CD4-positive, alpha-beta T cell treated with Interleukin-10 for 1 hour (primary cell): ENCODE results near the gene SDF2.
A peak's percentile ranks its signal among the peaks of the same experiment; 100 is the strongest.

Source experiments
- DNase-seq: peaks from one replicate; pipeline ENCODE4 v3.0.0-alpha.2; 2020

SDF2 gene, protein sequence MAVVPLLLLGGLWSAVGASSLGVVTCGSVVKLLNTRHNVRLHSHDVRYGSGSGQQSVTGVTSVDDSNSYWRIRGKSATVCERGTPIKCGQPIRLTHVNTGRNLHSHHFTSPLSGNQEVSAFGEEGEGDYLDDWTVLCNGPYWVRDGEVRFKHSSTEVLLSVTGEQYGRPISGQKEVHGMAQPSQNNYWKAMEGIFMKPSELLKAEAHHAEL

DNA sequence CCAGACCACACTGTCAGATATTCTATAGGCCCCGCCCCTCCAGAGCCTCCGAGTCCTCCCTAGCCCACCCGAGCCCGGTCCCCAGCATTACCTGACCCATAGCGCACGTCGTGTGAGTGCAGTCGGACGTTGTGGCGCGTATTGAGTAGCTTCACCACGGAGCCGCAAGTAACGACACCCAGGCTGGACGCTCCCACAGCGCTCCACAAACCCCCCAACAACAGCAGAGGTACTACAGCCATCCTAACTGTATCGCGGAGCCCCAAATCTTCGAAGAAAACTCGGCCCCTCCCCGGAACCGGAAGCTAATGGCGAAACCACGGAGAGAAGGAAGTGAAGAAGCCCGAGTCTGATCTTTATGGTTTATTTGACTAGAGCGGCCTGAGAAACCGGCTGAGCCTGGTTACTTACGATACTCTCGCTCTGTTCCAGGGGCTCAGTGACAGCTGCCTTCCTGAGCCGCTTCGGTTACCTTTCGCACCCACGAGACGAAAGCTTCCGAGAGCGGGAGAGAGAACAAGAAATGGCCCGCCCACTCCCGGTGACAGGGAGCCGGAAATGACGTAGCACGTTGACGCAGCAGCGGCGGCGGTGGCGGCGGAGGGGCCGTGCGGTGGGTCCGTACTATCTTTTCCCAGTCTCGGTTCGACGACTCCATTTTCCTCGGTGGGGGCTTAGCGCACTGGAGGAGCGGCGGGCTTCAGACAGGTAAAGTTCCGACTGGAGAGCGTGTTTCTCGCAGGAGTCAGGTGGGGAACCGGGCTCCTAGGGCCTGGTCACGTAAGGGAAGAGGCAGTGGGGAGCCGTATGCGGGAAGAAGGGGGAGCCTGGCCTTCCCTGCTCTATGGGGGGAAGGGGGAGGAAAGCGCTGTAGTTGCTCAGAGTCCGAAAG is at the start of gene SDF2, which contains the start of gene SUPT6H:
Gene SDF2, minus strand, starts transcription at position 272 of the 892 bp plus-strand sequence. Its CDS starts 30 bp downstream, at position 242.
Gene SUPT6H, plus strand, starts transcription at position 571 of the 892 bp plus-strand sequence. CDS start 11,197 bp downstream, outside the sequence.
- peak; percentile 93 for DNase-seq

DNA sequence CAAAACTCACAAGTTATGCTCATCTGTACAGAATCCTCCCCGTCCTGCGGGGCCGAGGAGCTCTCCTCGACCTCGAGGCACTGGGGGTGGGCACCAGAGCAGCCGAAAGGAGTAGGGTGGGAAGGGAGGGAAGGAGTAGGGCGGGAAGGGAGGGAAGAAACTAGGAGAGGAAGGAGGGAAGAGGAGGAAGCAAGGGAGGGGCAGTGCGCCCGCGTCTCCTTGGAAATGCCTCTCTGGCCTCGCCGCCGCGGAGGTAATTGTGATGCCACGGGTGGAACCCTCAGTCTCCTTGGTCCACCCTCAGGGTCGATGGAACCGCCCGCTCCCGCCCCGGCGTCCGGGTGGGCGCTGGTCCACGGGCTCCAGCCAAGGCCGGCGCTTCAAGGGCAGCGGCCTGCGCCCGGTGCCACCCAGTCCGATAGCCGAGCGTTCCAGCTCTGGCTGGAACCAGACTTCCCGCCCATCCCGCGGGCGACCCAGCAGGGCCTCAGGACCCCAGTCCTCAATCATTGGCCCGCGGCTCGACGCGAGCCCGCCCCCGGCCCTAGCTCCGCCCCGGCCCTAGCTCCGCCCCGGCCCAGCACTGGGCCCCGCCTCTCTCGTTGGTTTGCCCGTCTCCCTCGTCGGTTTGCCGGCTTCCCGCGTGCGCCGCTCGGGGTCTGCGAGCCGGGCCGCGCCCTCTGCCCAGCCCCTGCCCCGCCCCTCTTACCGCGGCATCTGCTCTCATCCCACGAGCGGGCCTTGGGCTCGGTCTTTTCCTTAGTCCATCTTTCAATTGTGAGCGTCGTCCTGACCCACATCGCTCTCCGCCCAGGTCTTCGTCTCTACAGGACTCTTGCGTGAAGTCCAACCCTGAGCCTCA is 49.4 kb upstream of the SDF2 start:
- DNase-seq = peak; percentile 94

DNA sequence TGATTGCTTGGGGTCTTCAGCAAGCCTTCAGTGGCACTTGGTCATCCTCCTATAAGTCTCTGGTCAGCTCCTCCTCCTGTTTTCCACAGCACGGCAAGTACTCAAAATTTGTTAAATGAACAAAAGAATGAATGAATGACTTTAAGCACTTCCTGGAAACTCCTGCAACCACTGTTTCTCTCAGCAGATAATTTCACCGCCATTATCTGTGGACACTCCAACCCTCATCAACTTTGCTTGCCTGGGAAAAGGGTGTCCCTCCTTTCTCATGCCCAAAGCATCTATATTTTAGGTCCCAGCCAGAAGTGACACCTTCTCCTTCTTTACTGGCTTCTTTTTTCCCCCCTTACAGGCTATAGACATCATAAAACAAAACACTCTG is 45.6 kb upstream of the SDF2 start:
- no peak for DNase-seq

DNA sequence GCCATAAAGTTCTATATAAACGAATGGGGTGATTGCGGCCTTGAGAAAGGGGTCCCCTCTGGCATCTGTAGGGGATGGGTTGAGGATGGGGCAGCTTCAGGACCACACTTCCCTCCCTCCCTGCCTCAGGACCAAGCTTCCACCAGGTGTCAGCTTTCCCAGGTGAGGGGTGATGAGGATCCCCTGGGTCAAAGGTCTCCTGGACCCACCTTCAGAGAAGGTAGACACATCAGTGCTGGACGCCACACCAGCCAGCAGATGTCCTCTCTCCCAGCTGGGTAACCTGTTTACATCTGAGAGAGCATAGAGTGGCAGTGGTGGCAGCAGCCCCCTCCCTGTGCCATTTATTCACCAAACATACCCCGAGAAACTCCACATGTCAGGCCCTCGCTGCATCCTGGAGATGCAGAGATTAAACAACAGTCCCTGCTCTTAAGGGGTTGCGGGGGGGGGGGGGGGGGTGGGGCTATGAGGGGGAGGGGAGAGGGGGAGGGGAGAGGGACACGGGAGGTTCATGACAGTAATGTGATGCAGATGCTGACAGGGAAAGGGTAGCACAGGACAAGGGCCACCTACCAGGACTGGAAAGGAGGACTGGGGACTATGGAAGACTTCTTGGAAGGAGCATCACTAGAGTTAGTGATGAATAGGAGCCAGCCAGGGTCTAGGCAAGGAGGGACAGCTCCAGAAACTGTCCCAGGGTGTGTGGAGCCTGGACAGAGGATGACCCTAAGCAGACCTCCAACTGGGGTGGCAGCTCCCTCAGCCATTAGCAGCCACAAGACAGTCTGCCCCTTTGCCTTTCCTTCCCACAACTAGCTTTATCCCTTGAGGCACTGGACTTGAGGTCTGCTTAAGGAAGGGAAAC is 45.0 kb upstream of the SDF2 start:
- DNase-seq = no peak

DNA sequence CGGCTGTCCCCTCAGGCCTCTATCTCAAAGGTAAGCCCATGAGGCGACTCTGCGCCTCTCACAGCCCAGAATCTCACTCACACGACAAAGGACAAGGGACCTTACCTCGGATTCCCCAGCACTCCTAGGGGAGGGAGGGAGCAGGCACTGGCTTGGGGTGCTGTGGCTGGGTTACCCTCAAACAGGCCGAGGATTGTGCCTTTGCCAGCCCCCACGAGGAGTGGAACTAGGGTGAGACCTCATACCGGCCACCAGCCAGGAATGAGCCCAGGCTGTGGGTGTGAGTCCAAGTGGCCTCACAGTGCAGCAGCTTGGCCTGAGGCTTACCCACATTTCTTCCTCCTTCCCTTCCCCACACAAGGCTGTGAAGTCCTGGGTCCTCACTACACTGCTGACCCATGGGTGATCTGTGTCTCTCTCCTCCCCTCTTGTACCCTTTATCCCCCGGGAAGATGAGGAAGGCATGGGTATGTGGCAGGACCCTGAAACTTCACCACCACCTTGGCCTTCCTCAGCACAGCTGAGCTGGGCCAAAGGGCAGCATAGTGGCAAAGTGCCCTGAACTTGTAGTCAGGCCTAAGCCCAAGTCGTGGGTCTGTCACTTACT is 44.1 kb upstream of the SDF2 start:
- DNase-seq = no peak

DNA sequence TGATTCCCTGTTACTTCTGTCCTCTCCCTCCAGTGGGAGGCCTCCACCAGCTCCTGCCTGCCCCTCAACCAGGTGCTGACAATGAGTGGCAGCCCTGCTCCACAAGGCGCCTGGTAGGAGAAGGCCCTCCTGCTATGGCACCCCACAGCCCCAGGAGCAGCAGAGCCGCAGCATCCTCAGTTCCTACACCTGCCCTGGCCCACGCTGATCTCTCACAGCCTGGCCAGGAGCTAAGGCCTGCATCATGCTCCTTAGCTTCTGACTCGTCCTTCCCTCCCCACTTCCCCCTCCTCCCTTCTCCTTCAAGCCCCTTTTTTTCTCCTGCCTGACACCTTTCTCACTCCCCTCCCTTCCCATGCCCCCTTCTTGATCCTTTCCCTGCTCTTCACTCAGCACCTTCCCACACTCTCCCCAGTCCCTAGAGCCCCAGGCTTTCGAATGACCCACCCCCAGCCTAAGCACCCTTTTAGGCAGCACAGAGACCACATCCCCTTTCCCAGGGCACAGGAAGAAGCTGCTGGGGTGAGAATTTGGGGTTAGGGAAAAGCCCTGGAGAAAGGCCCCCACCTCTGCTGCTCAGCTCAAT is 43.5 kb upstream of the SDF2 start:
- DNase-seq = no peak

DNA sequence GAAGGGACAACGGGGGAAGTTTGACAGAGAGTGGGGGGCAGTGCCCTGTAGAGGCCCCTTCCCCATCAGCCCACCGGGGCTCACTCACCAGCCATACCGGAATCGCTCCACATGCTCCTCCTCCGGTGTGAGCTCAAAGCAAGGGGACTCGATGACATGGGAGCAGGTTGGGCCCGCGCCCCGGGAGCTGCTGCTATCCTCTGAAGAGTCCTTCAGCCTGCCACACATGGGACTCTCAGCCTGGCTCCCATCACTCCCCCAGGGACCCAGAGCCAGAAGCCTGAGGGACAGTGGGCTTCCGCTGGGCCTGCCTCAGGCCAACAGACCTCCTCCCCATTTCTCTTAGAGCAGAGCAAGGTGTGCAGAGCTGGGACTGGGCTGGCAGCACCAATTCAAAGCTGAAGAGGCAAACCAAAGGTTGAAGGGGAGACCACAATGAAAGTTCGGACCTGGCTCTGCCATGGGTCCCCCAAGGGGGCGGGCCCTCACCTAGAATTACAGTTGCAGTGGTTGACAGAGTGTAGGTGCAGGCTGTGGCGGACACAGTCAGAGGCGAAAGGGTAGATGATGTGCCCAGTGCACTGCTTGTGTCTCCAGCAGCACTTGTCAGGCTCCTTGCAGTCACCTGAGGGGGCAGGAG is 42.6 kb upstream of the SDF2 start:
- DNase-seq = no peak

DNA sequence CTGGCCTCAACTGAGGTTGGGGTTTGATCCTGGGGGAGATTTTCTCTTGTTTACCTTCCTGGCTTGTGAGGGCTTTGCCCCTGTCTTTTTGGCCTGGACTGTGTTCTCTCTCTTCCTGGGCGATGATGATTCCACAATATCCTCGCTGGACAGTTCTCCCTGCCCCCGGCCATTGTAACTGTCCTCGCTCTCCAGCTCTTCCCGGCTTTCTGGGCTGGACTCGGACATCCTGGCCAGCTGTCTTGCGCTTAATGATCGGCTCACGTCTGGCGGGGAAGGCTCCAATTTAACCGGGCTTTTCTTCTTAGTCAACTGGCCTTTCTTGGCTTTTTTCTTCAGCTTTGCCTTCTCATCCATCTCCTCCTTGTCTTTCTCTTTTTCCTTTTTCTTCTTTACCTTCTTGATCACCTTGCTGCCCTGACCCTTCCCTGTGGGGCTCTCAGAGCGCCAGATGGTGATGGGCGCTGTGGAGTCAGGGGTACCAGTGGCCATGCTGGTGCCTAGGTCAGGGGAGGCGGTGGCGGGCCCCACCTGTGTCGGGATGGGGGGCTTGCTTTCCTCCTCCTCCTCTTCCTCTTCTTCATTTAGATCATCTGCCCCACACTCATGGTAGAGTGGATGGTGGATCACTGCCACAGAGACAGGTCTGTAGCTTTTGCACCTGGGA is 42.0 kb upstream of the SDF2 start:
- no peak for DNase-seq

DNA sequence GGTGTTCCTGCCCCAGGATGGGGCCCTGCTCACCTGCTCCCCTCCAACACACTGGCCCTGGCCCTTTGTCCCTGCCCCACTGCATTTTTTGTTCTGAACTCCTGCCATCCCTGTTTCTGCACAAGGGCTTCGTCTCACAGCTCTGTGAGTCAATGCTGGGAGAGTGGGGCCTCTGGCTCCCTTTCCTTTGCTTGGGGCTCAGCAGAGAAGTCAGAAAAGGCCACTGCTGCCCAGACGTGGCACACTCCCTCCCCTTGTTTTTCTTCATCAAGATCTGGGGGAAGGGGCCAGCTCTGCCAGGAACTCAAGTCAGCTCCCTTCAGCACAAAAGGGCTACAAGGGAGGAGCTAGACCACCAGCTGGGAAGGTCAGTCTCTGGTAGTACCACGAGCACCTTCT is 41.0 kb upstream of the SDF2 start:
- DNase-seq = no peak

DNA sequence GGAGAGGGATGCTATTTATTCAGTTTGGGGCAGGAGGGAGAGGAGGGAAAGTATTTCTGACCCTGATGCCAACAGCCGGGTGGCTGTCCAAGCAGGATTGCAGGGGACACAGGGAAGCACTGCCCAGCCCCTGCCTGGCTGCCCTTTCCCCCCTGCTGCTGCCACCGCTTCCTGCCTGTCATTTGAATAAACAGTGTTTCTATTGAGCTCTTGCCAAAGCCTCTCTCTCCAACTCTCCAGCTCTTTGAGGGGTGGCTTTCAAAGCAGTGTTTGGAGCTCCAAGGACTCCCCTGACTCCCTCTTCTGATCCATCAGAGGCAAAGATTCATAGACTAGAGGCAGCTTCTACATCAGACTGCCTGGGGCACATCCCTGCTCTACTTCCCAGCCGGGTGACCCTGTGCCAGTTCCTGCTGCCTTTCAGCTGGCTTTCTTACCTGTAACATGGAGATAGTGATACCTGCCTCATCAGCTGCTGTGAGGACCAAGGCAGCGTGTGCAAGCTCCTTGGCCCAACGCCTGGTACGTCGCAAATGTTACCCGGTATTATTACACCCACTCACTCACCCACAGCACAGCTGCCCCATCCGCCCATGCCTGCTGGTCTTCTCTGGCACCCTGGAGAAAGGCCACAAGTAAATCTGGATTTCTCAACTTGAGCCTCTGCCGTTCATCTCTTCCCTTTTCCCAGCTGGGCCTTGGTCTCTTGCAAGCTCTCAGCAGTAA is 40.5 kb upstream of the SDF2 start:
- no peak for DNase-seq

DNA sequence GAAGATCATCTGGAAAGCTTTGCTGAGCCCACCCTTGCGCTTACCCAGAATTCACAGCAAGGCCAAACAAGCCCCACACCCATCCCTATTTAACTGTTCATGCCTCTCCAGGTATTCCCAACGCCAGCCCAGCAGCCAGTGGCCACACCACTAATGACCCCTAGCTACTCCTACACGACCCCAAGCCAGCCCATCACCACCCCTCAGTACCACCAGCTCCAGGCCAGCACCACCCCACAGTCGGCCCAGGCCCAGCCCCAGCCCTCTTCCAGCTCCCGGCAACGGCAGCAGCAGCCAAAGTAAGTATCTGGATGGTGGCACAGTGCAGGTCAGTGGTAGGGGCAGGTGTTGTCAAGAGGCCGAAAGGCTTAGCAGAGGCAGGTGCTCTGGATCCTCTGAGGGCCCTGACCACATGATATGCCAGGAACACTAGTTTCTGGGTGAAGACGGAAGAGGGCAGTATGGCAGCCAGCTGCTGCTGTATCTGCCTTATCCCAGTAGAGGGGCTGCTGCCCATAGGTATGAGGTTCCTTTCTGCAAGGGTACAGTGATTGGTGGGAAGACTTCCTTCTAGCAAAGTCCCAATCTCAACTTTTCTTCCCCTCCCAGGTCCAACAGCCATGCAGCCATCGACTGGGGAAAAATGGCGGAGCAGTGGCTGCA is 39.3 kb upstream of the SDF2 start:
- DNase-seq = no peak

DNA sequence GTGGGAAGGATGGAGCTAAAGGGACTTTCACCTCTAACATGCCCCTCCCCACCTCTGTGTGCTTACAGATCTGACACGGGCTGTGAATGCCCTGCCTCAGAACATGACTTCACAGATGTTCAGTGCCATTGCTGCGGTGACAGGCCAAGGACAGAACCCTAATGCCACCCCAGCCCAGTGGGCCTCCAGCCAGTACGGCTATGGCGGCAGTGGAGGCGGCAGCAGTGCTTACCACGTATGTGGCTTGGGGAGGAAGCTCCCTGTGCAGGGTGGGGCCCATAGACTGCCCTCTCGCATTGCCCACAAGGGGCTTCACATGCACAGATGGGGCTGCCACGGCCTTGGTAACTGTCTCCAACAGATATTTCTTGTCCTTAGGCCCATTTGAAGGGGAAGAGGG is 38.6 kb upstream of the SDF2 start:
- DNase-seq = no peak

DNA sequence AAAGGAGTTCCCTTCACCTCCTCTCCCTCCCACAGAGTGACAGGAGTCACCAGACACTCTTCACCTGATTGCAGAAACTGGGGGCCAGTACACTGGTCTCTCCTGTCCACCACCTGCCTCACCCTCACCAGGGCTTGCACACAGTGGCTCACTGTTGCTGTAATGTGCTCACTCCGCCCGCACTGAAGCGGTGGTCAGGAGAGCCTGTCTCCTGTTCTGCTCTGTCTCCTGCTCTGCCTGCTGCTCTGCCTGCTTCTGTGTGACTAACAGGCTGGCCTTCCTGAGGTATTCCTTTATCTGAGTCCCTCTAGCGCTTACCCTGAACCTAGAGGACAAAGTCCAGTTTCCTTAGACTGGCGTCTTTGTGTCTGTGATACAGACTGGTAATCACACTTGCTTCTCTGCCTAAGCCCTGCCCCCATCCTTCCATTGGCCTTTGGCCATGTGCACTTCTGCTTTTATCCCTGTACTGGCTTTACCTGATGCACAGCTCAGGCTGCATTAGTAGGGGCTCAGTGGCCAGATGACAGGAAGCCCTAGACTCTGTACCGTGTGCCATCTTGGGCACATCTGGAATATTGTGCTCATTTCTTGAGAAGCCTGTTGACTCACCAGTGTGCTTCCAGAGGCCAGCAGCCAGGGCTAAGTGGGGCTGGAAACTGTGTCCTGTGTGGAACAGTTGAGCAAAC is 36.7 kb upstream of the SDF2 start:
- no peak for DNase-seq

DNA sequence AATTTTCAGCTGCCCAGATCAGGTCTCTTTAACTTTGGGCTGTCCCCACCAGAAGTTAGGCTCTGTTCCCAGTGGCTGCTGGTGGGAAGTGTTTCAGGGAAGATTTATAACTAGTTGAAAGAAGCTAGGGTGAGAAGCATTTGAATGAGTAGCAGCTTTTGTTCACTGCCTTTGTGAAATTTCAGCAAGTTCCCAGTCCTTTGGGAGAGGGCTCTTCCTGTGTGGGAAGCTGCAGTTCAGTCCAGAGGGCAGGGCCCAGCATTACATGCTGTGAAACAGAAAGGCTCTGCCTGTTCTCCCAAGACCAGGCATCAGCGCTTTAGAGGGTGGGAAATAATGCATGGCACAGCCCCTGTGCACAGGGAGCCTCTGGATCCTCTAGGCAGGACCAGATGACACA is 32.2 kb upstream of the SDF2 start:
- DNase-seq = no peak

DNA sequence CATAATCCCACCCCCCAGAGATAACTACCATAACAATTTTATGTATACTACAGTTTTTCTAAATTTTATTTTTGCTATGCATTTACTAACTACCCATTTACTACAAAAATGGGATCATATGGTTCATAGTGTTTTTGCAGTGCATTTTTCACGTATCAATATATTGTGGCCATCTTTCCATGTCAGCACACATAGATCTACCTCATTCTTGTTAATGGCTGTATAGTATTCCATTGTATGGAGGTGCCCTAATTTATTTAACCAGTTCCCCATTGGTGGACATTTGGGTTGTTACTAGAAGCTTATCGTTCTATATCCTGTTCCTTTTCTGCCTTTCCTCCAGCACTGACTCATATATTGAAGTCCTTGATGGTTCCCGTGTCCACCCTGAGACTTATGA is 27.3 kb upstream of the SDF2 start:
- DNase-seq = no peak

DNA sequence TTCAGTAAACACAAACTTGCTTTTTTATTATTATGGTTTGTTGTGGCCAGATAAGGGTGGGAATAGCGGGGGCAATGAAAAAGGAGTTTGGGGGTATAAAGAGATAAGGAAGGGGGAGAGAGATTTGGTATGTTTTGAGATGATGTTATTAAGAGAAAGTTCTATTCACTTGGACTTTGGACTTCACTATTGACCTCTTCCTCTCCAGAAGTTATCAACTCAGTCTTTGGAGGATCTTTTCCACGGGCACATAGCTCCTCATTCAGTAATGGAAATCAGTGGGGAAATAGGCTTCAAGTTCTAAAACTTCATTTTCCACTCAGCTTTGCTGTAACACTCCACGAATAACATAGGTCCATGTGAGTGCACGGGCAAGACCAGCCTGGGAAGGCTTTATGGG is 26.8 kb upstream of the SDF2 start:
- DNase-seq = no peak

DNA sequence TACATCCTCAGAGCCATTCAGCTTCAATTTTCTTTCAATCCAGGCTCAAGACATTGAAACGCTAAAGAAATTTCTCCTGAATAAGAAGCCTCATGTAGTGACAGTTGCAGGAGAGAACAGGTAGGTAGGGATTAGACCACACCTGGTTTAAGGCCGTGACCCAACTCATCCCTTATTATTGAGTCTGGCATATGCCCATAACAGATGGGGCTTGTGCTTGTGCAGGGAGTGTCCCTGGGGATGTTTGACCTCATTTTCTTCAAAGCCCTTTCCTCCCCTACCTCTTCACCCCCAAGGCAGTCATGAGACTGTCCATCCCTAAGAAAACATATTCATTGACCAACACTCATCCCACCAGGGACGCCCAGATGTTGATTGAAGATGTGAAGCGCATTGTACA is 24.6 kb upstream of the SDF2 start:
- no peak for DNase-seq

DNA sequence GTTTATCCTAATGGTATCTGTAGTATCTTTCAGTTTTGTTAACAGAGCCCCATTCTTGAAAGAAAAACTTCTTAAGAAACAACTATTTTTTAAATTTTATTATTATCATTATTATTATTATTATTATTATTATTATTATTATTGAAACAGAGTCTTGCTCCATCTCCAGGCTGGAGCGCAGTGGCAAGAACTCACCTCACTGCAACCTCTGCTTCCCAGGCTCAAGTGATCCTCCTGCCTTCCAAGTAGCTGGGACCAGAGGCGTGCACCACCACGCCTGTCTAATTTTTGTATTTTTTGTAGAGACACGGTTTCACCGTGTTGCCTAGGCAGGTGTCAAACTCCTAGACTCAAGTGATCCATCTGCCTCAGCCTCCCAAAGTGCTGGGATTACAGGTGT is 23.7 kb upstream of the SDF2 start:
- DNase-seq = no peak

DNA sequence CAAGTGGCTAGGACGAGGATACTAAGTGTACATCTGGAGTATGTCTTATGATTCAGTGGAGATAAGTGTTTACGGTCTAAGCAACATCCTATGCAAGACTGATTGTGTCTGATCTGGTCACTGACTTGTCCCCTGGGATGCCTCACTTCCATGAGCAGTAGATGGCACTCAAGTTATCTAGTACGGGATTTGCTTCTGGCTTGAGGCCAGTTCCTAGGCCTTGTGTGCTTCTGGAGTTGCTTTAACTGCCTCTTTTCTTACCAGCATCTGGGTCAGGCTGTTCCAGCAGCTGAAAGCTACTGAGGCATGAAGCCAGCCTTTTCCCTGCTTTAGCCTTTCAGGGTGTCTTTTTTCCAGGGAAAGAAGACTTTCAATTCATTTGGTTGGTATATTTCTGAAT is 23.3 kb upstream of the SDF2 start:
- no peak for DNase-seq
